ENCODE measurements around the gene DGCR8. TPM values are rescaled to one million over a fixed set of nuclear protein-coding genes. Genes with fewer than 3 reads are reported as not detected.

Gene DGCR8
- total RNA-seq, 4 donors from 2014 or later, result 34.3 to 182 (median 64.7) TPM

- in situ Hi-C loops (cut with MboI; ENCODE audit: low pct_ligation_motif_present in 1 of 4, low pct_unique_long_range_greater_than_20kb in 1 of 4, low sequenced_read_pairs in 3 of 4) (no loop called here), intact Hi-C loops (cut with DNase I; ENCODE audit: low total_unique reads) (no loop called here)
- no peak for DNase-seq
- Histone ChIP-seq H3K4me3 (no peak overlapping the region), H3K9me3 (no peaks in the 10 kb centered on the region), H3K36me3 (peaks cover 0 to 57% (median 25%) of the 10 kb centered on the region in 4 donors), H3K4me1 (no peaks in the 10 kb centered on the region), H3K27me3 (no peaks in the 10 kb centered on the region), H3K27ac (no peak overlapping the region)
- TF ChIP-seq EP300 (IDR thresholded peaks at IDR 0.05; ENCODE audit: low read depth) (no peak), POLR2AphosphoS5 (IDR thresholded peaks at IDR 0.05) (no peak), POLR2A (IDR thresholded peaks at IDR 0.05) (no peak), CTCF (IDR thresholded peaks at IDR 0.05) (no peak)
- WGBS, 2 donors (ENCODE audit: low coverage in 1 of 2), result 99% methylated on average over 6 of the region's 6 CpGs; no CpG with 5 or more reads in 1 of the 2 donors
These were observed 19.2 kb downstream of the DGCR8 start for GRCh38 chr22:20099099-20099711.

GRCh38 chr22:20101638-20102037, 21.6 kb downstream of the DGCR8 start:
- no peaks in the 10 kb centered on the region for H3K27me3 ChIP-seq
- in situ Hi-C loops (cut with MboI; ENCODE audit: low pct_ligation_motif_present in 1 of 4, low pct_unique_long_range_greater_than_20kb in 1 of 4, low sequenced_read_pairs in 3 of 4) (no loop called here), intact Hi-C loops (cut with DNase I; ENCODE audit: low total_unique reads) (no loop called here)
- 57 to 77% methylated on average over 4 to 8 of the region's 8 CpGs for WGBS, 2 donors (ENCODE audit: low coverage in 1 of 2)
- H3K36me3 ChIP-seq, result peaks cover 0 to 54% (median 21%) of the 10 kb centered on the region in 4 donors
- no peaks in the 10 kb centered on the region for H3K9me3 ChIP-seq
- H3K27ac ChIP-seq, result no peak overlapping the region
- no peak for TF ChIP-seq POLR2AphosphoS5 (IDR thresholded peaks at IDR 0.05)
- no peak for TF ChIP-seq EP300 (IDR thresholded peaks at IDR 0.05; ENCODE audit: low read depth)
- no peak for TF ChIP-seq CTCF (IDR thresholded peaks at IDR 0.05)
- TF ChIP-seq POLR2A (IDR thresholded peaks at IDR 0.05), result no peak
- no peak for DNase-seq
- no peak overlapping the region for H3K4me3 ChIP-seq
- no peaks in the 10 kb centered on the region for H3K4me1 ChIP-seq

- H3K4me3 ChIP-seq, result no peak overlapping the region
- H3K27me3 ChIP-seq, result no peaks in the 10 kb centered on the region
- intact Hi-C loops (cut with DNase I; ENCODE audit: low total_unique reads), result no loop called here
- in situ Hi-C loops (cut with MboI; ENCODE audit: low pct_ligation_motif_present in 1 of 4, low pct_unique_long_range_greater_than_20kb in 1 of 4, low sequenced_read_pairs in 3 of 4), result no loop called here
- no peak for DNase-seq
- H3K9me3 ChIP-seq, result no peaks in the 10 kb centered on the region
- TF ChIP-seq POLR2AphosphoS5 (IDR thresholded peaks at IDR 0.05), result no peak
- TF ChIP-seq EP300 (IDR thresholded peaks at IDR 0.05; ENCODE audit: low read depth), result no peak
- no peak for TF ChIP-seq POLR2A (IDR thresholded peaks at IDR 0.05)
- TF ChIP-seq CTCF (IDR thresholded peaks at IDR 0.05), result no peak
- 91% methylated on average over 12 of the region's 12 CpGs; no CpG with 5 or more reads in 1 of the 2 donors for WGBS, 2 donors (ENCODE audit: low coverage in 1 of 2)
- peaks cover 0 to 55% (median 20%) of the 10 kb centered on the region in 4 donors for H3K36me3 ChIP-seq
- no peaks in the 10 kb centered on the region for H3K4me1 ChIP-seq
- no peak overlapping the region for H3K27ac ChIP-seq
These were observed 22.3 kb downstream of the DGCR8 start for GRCh38 chr22:20102203-20102780.

GRCh38 chr22:20105456-20106204, 25.6 kb downstream of the DGCR8 start:
- peaks cover 0 to 32% (median 14%) of the 10 kb centered on the region in 4 donors for H3K36me3 ChIP-seq
- DNase-seq, result no peak
- H3K9me3 ChIP-seq, result no peaks in the 10 kb centered on the region
- in situ Hi-C loops (cut with MboI; ENCODE audit: low pct_ligation_motif_present in 1 of 4, low pct_unique_long_range_greater_than_20kb in 1 of 4, low sequenced_read_pairs in 3 of 4) (no loop called here), intact Hi-C loops (cut with DNase I; ENCODE audit: low total_unique reads) (no loop called here)
- 88% methylated on average over 7 of the region's 7 CpGs; no CpG with 5 or more reads in 1 of the 2 donors for WGBS, 2 donors (ENCODE audit: low coverage in 1 of 2)
- H3K27ac ChIP-seq, result no peak overlapping the region
- H3K27me3 ChIP-seq, result no peaks in the 10 kb centered on the region
- H3K4me1 ChIP-seq, result no peaks in the 10 kb centered on the region
- no peak for TF ChIP-seq EP300 (IDR thresholded peaks at IDR 0.05; ENCODE audit: low read depth)
- no peak for TF ChIP-seq POLR2AphosphoS5 (IDR thresholded peaks at IDR 0.05)
- no peak for TF ChIP-seq CTCF (IDR thresholded peaks at IDR 0.05)
- TF ChIP-seq POLR2A (IDR thresholded peaks at IDR 0.05), result no peak
- H3K4me3 ChIP-seq, result no peak overlapping the region
